HUES64 (cell line): ENCODE measurements around the gene CLCN6.
A peak's percentile ranks its signal among the peaks of the same experiment; 100 is the strongest.

ENCODE experiments used
- H3K27ac ChIP-seq: 2 replicates; pipeline ENCODE4 v1.7.0; 2013; ENCODE audit warnings: low read depth, low read length, inconsistent platforms
- H3K27me3 ChIP-seq: 2 replicates; pipeline ENCODE4 v1.6.1; 2013; ENCODE audit warnings: mild to moderate bottlenecking, low read length; ENCODE audit not compliant: insufficient read depth
- H3K36me3 ChIP-seq: 2 replicates; pipeline ENCODE4 v1.6.1; 2013; ENCODE audit warnings: mild to moderate bottlenecking, low read length; ENCODE audit not compliant: insufficient read depth
- H3K4me1 ChIP-seq: 2 replicates; pipeline ENCODE4 v1.6.1; 2013; ENCODE audit warnings: mild to moderate bottlenecking, low read length, moderate library complexity; ENCODE audit not compliant: insufficient read depth
- H3K4me3 ChIP-seq: 2 replicates; pipeline ENCODE4 v1.5.1; 2013; ENCODE audit warnings: mild to moderate bottlenecking, low read length, moderate library complexity
- H3K9ac ChIP-seq: 2 replicates; pipeline ENCODE4 v1.6.1; 2013; ENCODE audit warnings: mild to moderate bottlenecking, low read depth, low read length
- H3K9me3 ChIP-seq: 2 replicates; pipeline ENCODE4 v1.6.1; 2013; ENCODE audit warnings: low read depth, low read length; ENCODE audit not compliant: insufficient read depth
- WGBS: fragments of 150-250, 120-280 bp; methylation state at CpG from one replicate; pipeline ENCODE4 v1.1.7; 2013; ENCODE audit warnings: missing lambda C conversion rate; 5-methylcytosine and 5-hydroxymethylcytosine counted together

CLCN6 gene

DNA sequence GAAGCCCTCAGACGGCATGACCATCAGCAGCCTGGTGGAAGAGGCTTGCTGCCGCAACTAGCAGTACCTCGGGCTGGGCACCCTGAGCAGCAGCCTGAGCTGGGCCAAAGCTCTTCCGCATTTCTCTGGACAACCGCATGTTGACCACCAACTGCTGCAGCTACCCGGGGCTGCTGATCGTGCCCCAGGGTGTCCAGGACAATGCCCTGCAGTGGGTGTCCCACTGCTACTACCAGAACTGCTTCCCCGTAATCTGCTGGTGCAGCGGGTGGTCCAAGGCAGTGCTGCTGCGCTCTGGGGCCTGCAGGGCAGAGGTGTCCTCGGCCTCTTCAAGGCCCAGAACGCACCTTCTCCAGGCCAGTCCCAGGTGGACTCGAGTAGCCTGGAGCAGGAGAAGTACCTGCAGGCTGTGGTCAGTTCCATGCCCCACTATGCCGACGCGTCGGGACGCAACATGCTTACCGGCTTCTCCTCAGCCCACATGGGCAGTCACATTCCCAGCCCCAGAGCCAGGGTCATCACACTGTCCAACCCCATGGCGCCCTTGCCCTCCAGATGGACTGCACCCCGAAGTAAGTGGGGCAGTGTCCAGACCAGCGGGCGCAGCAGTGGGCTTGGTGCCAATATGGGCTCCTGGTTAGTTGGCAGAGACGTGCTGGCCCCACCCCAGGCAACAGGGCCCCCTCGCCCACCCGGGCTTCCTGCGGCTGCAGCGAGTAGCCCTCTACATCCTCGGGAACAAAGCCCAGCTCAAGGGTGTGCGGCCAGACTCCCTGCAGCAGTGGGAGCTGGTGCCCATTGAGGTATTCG, 72.3 kb downstream of the CLCN6 start:
- Histone ChIP-seq H3K4me3 (no peak overlapping the region), H3K9ac (no peak overlapping the region), H3K36me3 (no peaks in the 10 kb centered on the region), H3K27ac (no peak overlapping the region), H3K4me1 (peaks cover 7% of the 10 kb centered on the region; the same call in 1 of the 2 replicates), H3K9me3 (no peaks in the 10 kb centered on the region), H3K27me3 (no peaks in the 10 kb centered on the region)
- 95% methylated on average over 31 of the region's 31 CpGs for WGBS

DNA sequence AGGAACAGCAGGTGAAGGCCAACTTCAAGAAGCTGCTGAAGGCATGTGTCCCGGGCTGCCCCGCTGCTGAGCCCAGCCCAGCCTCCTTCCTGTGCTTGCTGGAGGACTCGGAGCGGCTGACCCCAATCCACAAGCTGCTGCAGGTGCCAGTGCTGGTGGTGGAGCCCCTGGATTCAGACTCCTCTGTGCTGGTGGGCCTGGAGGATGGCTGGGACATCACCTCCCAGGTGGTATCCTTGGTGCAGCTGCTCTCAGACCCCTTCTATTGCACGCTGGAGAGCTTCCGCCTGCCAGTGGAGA, 72.8 kb downstream of the CLCN6 start:
- WGBS, result 93% methylated on average over 6 of the region's 6 CpGs
- Histone ChIP-seq H3K36me3 (no peaks in the 10 kb centered on the region), H3K27me3 (no peaks in the 10 kb centered on the region), H3K4me1 (peaks cover 12% of the 10 kb centered on the region; the same call in 1 of the 2 replicates), H3K9ac (no peak overlapping the region), H3K9me3 (no peaks in the 10 kb centered on the region), H3K4me3 (no peak overlapping the region), H3K27ac (no peak overlapping the region)

DNA sequence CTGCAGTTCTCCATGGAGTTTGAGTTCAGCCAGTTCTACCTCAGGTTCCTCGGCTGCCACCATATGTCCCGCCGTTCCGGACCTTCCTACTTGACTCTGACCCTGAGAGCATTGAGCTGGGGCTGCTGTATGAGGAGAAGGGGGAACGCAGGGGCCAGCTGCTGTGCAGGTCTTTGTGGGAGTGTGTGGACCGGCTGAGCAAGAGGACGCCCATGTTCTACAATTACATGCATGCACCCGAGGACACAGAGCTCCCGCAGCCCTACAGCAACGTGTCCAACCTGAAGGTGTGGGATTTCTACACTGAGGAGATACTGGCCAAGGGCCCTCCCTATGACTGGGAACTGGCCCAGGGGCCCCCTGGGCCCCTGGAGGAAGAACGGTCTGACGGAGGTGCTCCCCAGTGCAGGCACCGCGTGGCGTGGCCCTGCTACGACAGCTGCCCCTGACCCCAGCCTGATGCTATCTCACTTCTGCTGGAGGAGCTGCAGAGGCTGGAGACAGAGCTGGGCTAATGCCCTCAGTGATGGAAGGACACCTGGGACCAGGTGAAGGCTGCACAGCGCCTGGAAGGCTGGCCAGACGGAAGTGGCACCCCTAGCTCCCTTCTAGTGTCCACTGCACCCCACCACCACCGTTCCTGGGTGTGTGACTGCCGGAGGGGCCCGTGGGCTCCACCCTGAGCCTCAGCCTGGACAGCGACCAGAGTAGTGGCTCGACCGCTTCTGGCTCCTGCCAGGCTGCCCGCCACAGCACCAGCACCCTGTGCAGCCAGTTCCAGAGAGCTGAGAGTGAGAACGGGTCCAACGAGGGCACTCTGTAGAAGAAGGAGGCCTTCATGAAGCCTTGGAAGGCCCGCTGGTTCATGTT, 73.6 kb downstream of the CLCN6 start:
- H3K36me3 ChIP-seq, result no peaks in the 10 kb centered on the region
- peaks cover 12% of the 10 kb centered on the region; the same call in 1 of the 2 replicates for H3K4me1 ChIP-seq
- H3K9me3 ChIP-seq, result no peaks in the 10 kb centered on the region
- H3K27me3 ChIP-seq, result no peaks in the 10 kb centered on the region
- 94% methylated on average over 28 of the region's 28 CpGs for WGBS
- H3K27ac ChIP-seq, result no peak overlapping the region
- H3K4me3 ChIP-seq, result no peak overlapping the region
- no peak overlapping the region for H3K9ac ChIP-seq

DNA sequence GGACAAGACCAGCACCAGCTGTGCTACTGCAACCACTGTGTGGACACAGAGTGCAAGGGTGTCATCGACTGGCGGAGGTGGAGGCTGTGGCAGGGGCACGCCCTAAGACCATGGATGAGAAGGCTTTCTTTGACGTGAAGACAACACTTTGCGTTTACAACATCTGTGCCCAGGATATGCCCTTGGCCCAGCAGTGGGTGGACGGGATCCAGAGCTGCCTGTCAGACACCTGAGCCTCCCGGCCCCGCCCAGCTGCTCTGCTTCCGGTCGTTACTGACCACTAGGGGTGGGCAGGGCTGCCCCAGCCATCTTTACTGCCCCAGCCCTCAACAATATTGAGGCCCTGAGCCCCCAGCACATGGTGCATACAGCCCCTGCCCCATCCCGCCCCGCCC, 74.2 kb downstream of the CLCN6 start:
- Histone ChIP-seq H3K36me3 (no peaks in the 10 kb centered on the region), H3K4me1 (peaks cover 12% of the 10 kb centered on the region; the same call in 1 of the 2 replicates), H3K9ac (no peak overlapping the region), H3K9me3 (no peaks in the 10 kb centered on the region), H3K27ac (no peak overlapping the region), H3K27me3 (no peaks in the 10 kb centered on the region), H3K4me3 (no peak overlapping the region)
- 79% methylated on average over 12 of the region's 12 CpGs for WGBS

- Histone ChIP-seq H3K27ac (no peak overlapping the region), H3K9ac (no peak overlapping the region), H3K4me3 (no peak overlapping the region), H3K9me3 (no peaks in the 10 kb centered on the region), H3K4me1 (peaks cover 12% of the 10 kb centered on the region; the same call in 1 of the 2 replicates), H3K27me3 (no peaks in the 10 kb centered on the region), H3K36me3 (no peaks in the 10 kb centered on the region)
- 83% methylated on average over 10 of the region's 10 CpGs for WGBS
Measured at GRCh38 chr1:11880911-11881748, 75.1 kb downstream of the CLCN6 start.

GRCh38 chr1:11881749-11882441, 75.9 kb downstream of the CLCN6 start:
- Histone ChIP-seq H3K4me1 (peaks cover 12% of the 10 kb centered on the region; the same call in 1 of the 2 replicates), H3K9ac (no peak overlapping the region), H3K36me3 (no peaks in the 10 kb centered on the region), H3K9me3 (no peaks in the 10 kb centered on the region), H3K27ac (no peak overlapping the region), H3K27me3 (no peaks in the 10 kb centered on the region), H3K4me3 (no peak overlapping the region)
- 92% methylated on average over 17 of the region's 18 CpGs for WGBS

GRCh38 chr1:11882814-11883538, 77.0 kb downstream of the CLCN6 start:
- no peak overlapping the region for H3K9ac ChIP-seq
- no peak overlapping the region for H3K4me3 ChIP-seq
- no peaks in the 10 kb centered on the region for H3K9me3 ChIP-seq
- peak overlapping the region; percentile 35; the same call in 1 of the 2 replicates for H3K27ac ChIP-seq
- WGBS, result 56% methylated on average over 13 of the region's 13 CpGs
- no peaks in the 10 kb centered on the region for H3K27me3 ChIP-seq
- H3K36me3 ChIP-seq, result no peaks in the 10 kb centered on the region
- peaks cover 12% of the 10 kb centered on the region; the same call in 1 of the 2 replicates for H3K4me1 ChIP-seq

- no peaks in the 10 kb centered on the region for H3K36me3 ChIP-seq
- no peaks in the 10 kb centered on the region for H3K27me3 ChIP-seq
- H3K4me1 ChIP-seq, result peaks cover 12% of the 10 kb centered on the region; the same call in 1 of the 2 replicates
- H3K9ac ChIP-seq, result no peak overlapping the region
- no peak overlapping the region for H3K27ac ChIP-seq
- no peak overlapping the region for H3K4me3 ChIP-seq
- H3K9me3 ChIP-seq, result no peaks in the 10 kb centered on the region
- WGBS, result 87% methylated on average over 6 of the region's 6 CpGs
Measured at GRCh38 chr1:11885916-11886315, 79.9 kb downstream of the CLCN6 start.

DNA sequence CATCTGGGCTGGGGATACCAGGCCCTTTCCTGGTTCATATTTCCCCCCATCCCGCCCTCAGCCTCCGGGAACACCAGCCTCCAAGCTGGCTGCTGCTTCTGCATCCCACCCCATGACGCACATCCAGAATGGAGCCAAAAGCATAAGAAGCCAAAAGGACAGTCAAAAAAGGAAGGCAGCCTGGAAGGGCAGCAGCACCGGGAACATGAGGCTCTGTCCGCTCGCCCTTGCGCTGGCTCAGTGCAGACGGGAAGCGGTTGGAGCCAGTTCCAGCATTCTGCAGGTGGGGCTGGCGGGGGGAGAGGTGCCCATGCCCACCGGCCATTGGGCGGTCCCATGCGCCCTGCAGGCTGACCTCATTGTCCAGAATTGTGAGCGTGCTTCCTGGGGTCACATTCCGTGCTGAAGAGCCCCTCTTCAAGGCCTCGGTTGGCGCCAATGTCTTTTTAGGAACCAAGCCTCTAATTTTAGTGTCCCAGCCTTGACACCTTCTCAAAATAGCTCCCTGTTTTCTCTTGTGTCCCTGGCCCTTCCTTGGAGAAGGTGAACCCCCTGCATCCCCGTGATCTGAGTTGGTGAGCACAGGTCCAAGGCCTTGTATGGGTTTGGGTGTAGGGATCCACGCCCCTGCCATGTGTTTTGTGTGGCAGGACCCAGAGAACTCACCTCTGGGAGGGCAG, 81.1 kb downstream of the CLCN6 start:
- WGBS, result 94% methylated on average over 19 of the region's 19 CpGs
- Histone ChIP-seq H3K4me3 (no peak overlapping the region), H3K4me1 (peaks cover 12% of the 10 kb centered on the region; the same call in 1 of the 2 replicates), H3K9me3 (no peaks in the 10 kb centered on the region), H3K36me3 (no peaks in the 10 kb centered on the region), H3K27me3 (no peaks in the 10 kb centered on the region), H3K9ac (no peak overlapping the region), H3K27ac (no peak overlapping the region)
